Prostate gland (tissue), 2 donors: ENCODE data around the gene LGALS13.

Experiments
- POLR2A ChIP-seq: fragments of 450-650 bp; IDR thresholded peaks from one replicate; pipeline ENCODE4 v1.6.1; 2016; ENCODE audit warnings: antibody characterized with exemption, mild to moderate bottlenecking
- POLR2AphosphoS5 ChIP-seq: sonication (generic); formaldehyde crosslinking; IDR thresholded peaks from one replicate; pipeline ENCODE4 v1.6.1; 2017; ENCODE audit warnings: antibody characterized with exemption
- TF ChIP-seq, protein P1 (sequence below), 4 experiments: fragments of 200-600 bp in 2 of 4; fragments of 450-650 bp in 2 of 4; sonication (generic) in 2 of 4; IDR thresholded peaks; 1 replicate in 3 of 4; 2 replicates in 1 of 4; pipeline ENCODE4 v1.5.1; 2016 to 2019; ENCODE audit warnings: antibody characterized with exemption in 4 of 4, mild to moderate bottlenecking in 2 of 4, moderate library complexity in 2 of 4

DNA sequence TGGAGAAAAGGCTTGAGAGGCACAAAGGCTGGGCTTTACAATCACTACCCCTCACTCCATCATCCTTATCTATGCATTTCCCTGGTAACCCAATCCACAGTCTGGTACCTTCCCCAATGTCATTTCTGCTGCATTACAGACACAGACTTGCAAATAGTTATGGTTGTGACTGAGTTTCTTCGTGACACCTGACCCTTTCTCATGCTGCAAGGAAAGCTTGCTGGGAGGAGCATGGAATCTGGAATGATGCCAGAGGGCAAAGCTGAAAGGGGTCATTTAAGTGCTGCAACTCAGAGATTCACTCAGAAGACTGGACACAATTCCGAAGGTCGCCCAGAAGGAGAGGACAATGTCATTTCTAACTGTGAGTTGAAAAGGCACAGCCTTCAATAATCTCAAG, 53.3 kb downstream of the LGALS13 start, which contains the start of gene LGALS16:
- TF ChIP-seq, protein P1, sequence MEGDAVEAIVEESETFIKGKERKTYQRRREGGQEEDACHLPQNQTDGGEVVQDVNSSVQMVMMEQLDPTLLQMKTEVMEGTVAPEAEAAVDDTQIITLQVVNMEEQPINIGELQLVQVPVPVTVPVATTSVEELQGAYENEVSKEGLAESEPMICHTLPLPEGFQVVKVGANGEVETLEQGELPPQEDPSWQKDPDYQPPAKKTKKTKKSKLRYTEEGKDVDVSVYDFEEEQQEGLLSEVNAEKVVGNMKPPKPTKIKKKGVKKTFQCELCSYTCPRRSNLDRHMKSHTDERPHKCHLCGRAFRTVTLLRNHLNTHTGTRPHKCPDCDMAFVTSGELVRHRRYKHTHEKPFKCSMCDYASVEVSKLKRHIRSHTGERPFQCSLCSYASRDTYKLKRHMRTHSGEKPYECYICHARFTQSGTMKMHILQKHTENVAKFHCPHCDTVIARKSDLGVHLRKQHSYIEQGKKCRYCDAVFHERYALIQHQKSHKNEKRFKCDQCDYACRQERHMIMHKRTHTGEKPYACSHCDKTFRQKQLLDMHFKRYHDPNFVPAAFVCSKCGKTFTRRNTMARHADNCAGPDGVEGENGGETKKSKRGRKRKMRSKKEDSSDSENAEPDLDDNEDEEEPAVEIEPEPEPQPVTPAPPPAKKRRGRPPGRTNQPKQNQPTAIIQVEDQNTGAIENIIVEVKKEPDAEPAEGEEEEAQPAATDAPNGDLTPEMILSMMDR (IDR thresholded peaks at IDR 0.05): no peak
- TF ChIP-seq POLR2A: no peak
- no peak for TF ChIP-seq POLR2AphosphoS5
